HG02840 (cell line): ENCODE data around the gene SCUBE1.
"Not testable (repeated sequence)": the region's sequence is repeated elsewhere in the genome, so short reads cannot be mapped to it uniquely, and the experiment has no call there.

Experiments used
- ATAC-seq: cut with Tn5 transposase; IDR thresholded peaks from one replicate; pipeline ENCODE4 v1.9.1; 2021; ENCODE audit warnings: mild to moderate bottlenecking, moderate library complexity, moderate number of reproducible peaks; ENCODE audit not compliant: unreplicated experiment, low FRiP score

The SCUBE1 gene

GRCh38 chr22:43288807-43289420 lies 54.3 kb downstream of the SCUBE1 start:
- ATAC-seq = no peak

GRCh38 chr22:43288378-43288777 lies 54.8 kb downstream of the SCUBE1 start:
- ATAC-seq = no peak

- no peak for ATAC-seq
Measured at GRCh38 chr22:43287441-43287840, 55.7 kb downstream of the SCUBE1 start.

GRCh38 chr22:43281394-43281793 lies 61.8 kb downstream of the SCUBE1 start:
- ATAC-seq = no peak

GRCh38 chr22:43280523-43280886 lies 62.7 kb downstream of the SCUBE1 start:
- ATAC-seq = not testable (repeated sequence)

GRCh38 chr22:43279867-43280522 lies 63.2 kb downstream of the SCUBE1 start:
- ATAC-seq = no peak

- no peak for ATAC-seq
Measured at GRCh38 chr22:43277987-43278601, 65.1 kb downstream of the SCUBE1 start.

- no peak for ATAC-seq
Measured at GRCh38 chr22:43277091-43277490, 66.1 kb downstream of the SCUBE1 start.

- no peak for ATAC-seq
Measured at GRCh38 chr22:43276321-43276720, 66.9 kb downstream of the SCUBE1 start.

- no peak for ATAC-seq
Measured at GRCh38 chr22:43275545-43276317, 67.4 kb downstream of the SCUBE1 start.

- ATAC-seq = no peak
Measured at GRCh38 chr22:43274595-43275240, 68.5 kb downstream of the SCUBE1 start.

GRCh38 chr22:43273902-43274484 lies 69.2 kb downstream of the SCUBE1 start:
- no peak for ATAC-seq

- no peak for ATAC-seq
Measured at GRCh38 chr22:43272869-43273318, 70.3 kb downstream of the SCUBE1 start.

- ATAC-seq = no peak
Measured at GRCh38 chr22:43272301-43272700, 70.9 kb downstream of the SCUBE1 start.

GRCh38 chr22:43270949-43271348 lies 72.2 kb downstream of the SCUBE1 start:
- ATAC-seq = no peak

- no peak for ATAC-seq
Measured at GRCh38 chr22:43270314-43270908, 72.8 kb downstream of the SCUBE1 start.

- no peak for ATAC-seq
Measured at GRCh38 chr22:43269646-43270045, 73.5 kb downstream of the SCUBE1 start.

- no peak for ATAC-seq
Measured at GRCh38 chr22:43269246-43269645, 73.9 kb downstream of the SCUBE1 start.

GRCh38 chr22:43267981-43268660 lies 75.1 kb downstream of the SCUBE1 start:
- ATAC-seq = no peak
